Mucosa of gallbladder (tissue), 1 donor: ENCODE results near the gene MSANTD4. TPM values are rescaled to one million over a fixed set of nuclear protein-coding genes. Genes with fewer than 3 reads are reported as not detected.
"Not testable (repeated sequence)": the region's sequence is repeated elsewhere in the genome, so short reads cannot be mapped to it uniquely, and the experiment has no call there.

Source experiments
- DNase-seq: peaks from one replicate; pipeline ENCODE4 v3.0.0-alpha.2; 2020; ENCODE audit warnings: low spot score
- total RNA-seq: library from RNA; stranded (reverse); gene quantifications from one replicate; pipeline ENCODE4 v1.2.1, GENCODE V29; 2021
- donor health status: DM: no; HTN: no; CAD: no.

MSANTD4 gene
- total RNA-seq, 1 donor from 2014 or later = 14.6 TPM

DNA sequence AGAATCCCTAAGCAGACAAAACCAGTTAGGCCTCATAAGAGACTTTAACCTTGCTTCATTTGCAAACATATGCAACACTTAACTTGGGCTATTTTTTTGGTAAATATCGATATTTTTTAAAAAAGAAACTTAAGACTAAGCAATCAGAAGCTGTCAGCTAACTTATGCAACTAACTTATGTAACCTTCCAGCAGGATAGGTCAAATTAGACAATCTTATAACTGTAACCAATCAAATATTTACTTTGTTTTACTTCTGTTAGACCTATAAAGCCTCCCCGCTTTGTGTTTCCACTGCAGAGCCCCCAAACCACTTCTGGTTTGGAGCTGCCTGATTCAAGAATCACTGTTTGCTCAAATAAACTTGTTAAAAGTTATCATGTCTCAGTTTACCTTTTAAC lies 8.0 kb downstream of the MSANTD4 start:
- no peak for DNase-seq

DNA sequence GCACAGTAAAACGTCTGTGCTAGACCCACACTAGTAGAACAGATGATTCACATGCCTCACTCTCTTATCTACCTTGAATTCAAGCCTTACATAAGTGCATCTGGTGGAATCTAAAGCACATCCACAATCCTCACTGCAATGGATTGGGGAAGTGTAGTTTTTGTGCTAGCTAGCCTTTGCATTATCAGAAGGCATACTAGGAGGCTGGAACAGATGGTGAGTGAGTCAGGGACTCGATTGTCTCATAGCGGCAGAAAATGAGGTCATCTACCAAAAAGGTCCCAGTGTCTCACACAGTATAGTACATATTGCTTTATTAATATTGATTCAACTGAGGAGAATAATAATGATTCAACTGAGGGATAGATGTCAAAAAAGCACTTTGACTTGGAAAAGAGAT lies 9.3 kb downstream of the MSANTD4 start:
- no peak for DNase-seq

- no peak for DNase-seq
Measured at GRCh38 chr11:106011481-106011880, 10.6 kb downstream of the MSANTD4 start.

DNA sequence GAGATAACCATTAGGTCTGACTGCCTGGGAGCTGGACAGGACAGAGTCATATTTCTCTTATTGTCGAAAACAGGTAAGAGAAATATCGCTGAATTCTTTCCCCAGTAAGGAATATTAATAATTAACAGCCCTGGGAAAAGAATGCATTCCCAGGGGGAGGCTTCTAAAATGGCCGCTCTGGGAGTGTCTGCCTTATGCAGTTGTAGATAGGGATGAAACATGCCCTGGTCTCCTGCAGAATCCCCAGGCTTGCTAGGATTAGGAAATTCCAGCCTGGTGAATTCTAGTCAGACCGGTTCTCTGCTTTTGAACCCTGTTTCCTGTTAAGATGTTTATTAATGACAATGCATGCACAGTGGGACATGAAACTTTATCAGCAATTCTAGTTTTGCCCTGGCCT lies 18.9 kb downstream of the MSANTD4 start:
- DNase-seq = not testable (repeated sequence)

GRCh38 chr11:106001304-106002012 lies 20.6 kb downstream of the MSANTD4 start:
- DNase-seq = no peak

DNA sequence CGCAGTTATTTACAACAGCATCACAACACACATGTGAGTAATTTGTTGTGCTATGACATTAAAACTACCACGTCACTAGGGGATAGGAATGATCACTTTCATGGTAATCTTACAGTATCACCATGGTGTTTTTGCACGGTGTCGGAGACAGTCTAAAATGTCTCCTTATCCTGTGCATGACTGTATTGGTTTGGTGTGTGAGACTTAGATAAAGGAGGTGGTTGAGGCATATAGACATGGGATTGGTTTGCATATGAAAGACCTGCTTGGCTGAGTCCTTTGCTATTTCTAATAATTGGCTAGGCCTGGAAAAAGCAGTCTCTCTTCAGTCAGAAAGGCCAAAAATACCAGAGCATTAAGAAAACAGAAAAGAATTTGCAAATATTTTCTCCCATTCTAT lies 30.2 kb downstream of the MSANTD4 start:
- DNase-seq = no peak

GRCh38 chr11:105989124-105989523 lies 32.9 kb downstream of the MSANTD4 start:
- no peak for DNase-seq

- DNase-seq = no peak
Measured at GRCh38 chr11:105988197-105988596, 33.8 kb downstream of the MSANTD4 start.

- no peak for DNase-seq
Measured at GRCh38 chr11:105986554-105986953, 35.5 kb downstream of the MSANTD4 start.

DNA sequence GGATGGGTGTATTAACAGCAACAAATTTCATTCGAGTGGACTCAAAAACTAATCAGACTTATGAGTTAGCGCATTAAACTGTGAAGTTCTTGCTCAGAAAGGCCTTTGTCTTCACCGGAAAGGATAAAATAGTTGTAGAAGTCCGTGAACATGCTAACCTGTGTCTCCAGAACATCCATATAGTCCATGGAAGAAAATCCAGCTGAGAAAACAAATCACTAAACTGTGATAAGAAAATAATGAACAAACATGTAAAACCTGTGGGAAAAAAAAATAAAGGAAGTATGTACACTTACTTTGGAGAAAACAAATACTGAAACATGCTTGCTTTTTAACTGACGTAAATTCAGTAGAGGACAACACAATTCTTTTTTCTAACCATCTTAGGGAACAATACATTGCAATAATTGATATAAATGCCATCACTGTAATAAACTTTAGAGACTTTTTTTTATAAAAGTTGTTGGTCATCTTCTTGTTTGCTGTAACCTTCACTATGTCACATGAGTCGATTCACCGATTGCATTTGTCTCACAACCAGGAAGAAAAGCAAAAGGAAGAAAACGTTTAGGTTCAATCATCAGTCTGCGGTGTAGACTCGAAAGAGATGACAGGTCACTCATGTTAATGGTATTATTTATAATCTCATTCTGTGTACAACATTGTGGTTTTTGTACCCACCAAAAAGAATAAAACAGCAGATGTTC lies 41.9 kb downstream of the MSANTD4 start:
- no peak for DNase-seq

DNA sequence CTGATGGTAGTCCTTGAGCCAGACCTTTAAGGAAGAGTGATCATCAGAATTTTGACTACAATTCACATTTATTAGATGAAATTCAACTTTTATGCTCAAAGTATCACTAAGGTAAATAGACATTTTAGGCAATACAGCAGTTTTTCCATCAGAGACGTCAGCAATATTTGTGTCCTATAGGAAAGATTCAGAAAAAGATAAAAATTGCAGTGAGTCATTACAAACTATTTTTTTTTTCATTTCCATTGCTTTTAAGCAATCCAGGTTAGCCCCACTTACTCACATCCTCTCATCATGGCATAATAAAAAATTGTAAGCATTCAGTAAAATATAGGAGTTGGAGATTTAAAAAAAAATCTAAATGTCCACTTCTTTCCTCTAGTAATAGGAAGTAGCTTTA lies 46.9 kb downstream of the MSANTD4 start:
- DNase-seq = no peak

GRCh38 chr11:105969756-105970155 lies 52.3 kb downstream of the MSANTD4 start:
- DNase-seq = no peak

- no peak for DNase-seq
Measured at GRCh38 chr11:105968021-105968697, 53.9 kb downstream of the MSANTD4 start.

GRCh38 chr11:105960252-105961245 lies 61.5 kb downstream of the MSANTD4 start:
- no peak for DNase-seq

Other genes with a start within 250 kb of the MSANTD4 start
- 10.8 TPM for gene KBTBD3, start 55.1 kb upstream of the MSANTD4 start, total RNA-seq
- 26.9 TPM for gene AASDHPPT, start 55.4 kb upstream of the MSANTD4 start, total RNA-seq